Activated CD4-positive, alpha-beta T cell treated with anti-CD3 and anti-CD28 coated beads for 36 hours (primary cell): Measurements from ENCODE around the gene CEACAM16. TPM values are rescaled to one million over a fixed set of nuclear protein-coding genes. Genes with fewer than 3 reads are reported as not detected.
"Not testable (repeated sequence)": the region's sequence is repeated elsewhere in the genome, so short reads cannot be mapped to it uniquely, and the experiment has no call there.

Experiments used
- ATAC-seq: fragments of 200-7000 bp; cut with Tn5 transposase; one replicate; pipeline ENCODE4 v1.10.0; 2021; ENCODE audit warnings: mild to moderate bottlenecking, moderate library complexity
- CTCF ChIA-PET: fragments of 350-600 bp; sonication (Branson Sonifier 250); formaldehyde crosslinking; loops from one replicate; lab custom pipeline; 2021; ENCODE audit warnings: antibody characterized with exemption; lab: Charles Lee
- POLR2A ChIA-PET: fragments of 350-600 bp; sonication (Branson Sonifier 250); formaldehyde crosslinking; loops from one replicate; lab custom pipeline; 2021; ENCODE audit warnings: antibody characterized with exemption, inconsistent platforms; lab: Charles Lee
- DNase-seq: peaks from one replicate; pipeline ENCODE4 v3.0.0-alpha.2; 2020
- H3K27ac Mint-ChIP-seq: one replicate; pipeline ENCODE4 v1.8.0; 2021; ENCODE audit warnings: mixed read lengths
- H3K27me3 Mint-ChIP-seq: one replicate; pipeline ENCODE4 v1.8.0; 2021; ENCODE audit warnings: mixed read lengths
- H3K36me3 Mint-ChIP-seq: one replicate; pipeline ENCODE4 v1.8.0; 2021; ENCODE audit warnings: low read depth, mixed read lengths
- H3K4me1 Mint-ChIP-seq: one replicate; pipeline ENCODE4 v1.8.0; 2021; ENCODE audit warnings: mixed read lengths
- H3K4me3 Mint-ChIP-seq: one replicate; pipeline ENCODE4 v1.8.0; 2021; ENCODE audit warnings: mild to moderate bottlenecking, moderate library complexity, mixed read lengths
- H3K9me3 Mint-ChIP-seq: one replicate; pipeline ENCODE4 v1.8.0; 2021; ENCODE audit warnings: low read depth, mixed read lengths
- intact Hi-C, 2 experiments: fragments of 100-400 bp; cut with DNase I in 1 of 2; cut with micrococcal nuclease in 1 of 2; formaldehyde crosslinking; loops; one replicate each; pipeline versions ENCODE4 v1.14.2 to v1.15.1; 2022 to 2024; cut with DNase I, micrococcal nuclease
- total RNA-seq, 2 experiments: library from RNA; stranded (reverse); gene quantifications; one replicate each; pipeline ENCODE4 v1.2.3, GENCODE V29; 2021

Gene CEACAM16
- total RNA-seq, 2 experiments from 2014 or later: not detected

- POLR2A ChIA-PET: interaction anchor here (0.6 kb wide), 1 partner anchor 108 kb away, joined by 4 read pairs; no protein-coding TSS in a partner anchor
- CTCF ChIA-PET: interaction anchor here (0.9 to 1.7 kb wide), 6 partner anchors 8 to 131 kb away, joined by 3 to 6 read pairs (median 4); no protein-coding TSS in a partner anchor
- H3K27me3 Mint-ChIP-seq: no peaks in the 10 kb centered on the region
- H3K4me3 Mint-ChIP-seq: no peak overlapping the region
- DNase-seq (no peak), ATAC-seq (no peak)
- no peaks in the 10 kb centered on the region for H3K4me1 Mint-ChIP-seq
- no peaks in the 10 kb centered on the region for H3K36me3 Mint-ChIP-seq
- intact Hi-C loops: no loop called here
- H3K9me3 Mint-ChIP-seq: no peaks in the 10 kb centered on the region
- H3K27ac Mint-ChIP-seq: no peak overlapping the region
Measured at GRCh38 chr19:44662691-44663385, 36.1 kb upstream of the CEACAM16 start.

GRCh38 chr19:44663996-44664395 is 35.0 kb upstream of the CEACAM16 start:
- ATAC-seq (no peak), DNase-seq (no peak)
- Mint-ChIP-seq H3K4me1 (no peaks in the 10 kb centered on the region), H3K36me3 (no peaks in the 10 kb centered on the region), H3K27me3 (no peaks in the 10 kb centered on the region), H3K4me3 (no peak overlapping the region), H3K27ac (no peak overlapping the region), H3K9me3 (no peaks in the 10 kb centered on the region)
- ChIA-PET CTCF (interaction anchor here (0.9 to 1.7 kb wide), 5 partner anchors 9 to 129 kb away, joined by 3 to 6 read pairs (median 4); no protein-coding TSS in a partner anchor), POLR2A (interaction anchor here (0.6 kb wide), 1 partner anchor 16 kb away, joined by 3 read pairs; no protein-coding TSS in a partner anchor)
- intact Hi-C loops: no loop called here

GRCh38 chr19:44664976-44665375 is 34.0 kb upstream of the CEACAM16 start:
- no peaks in the 10 kb centered on the region for H3K27me3 Mint-ChIP-seq
- ATAC-seq: no peak
- ChIA-PET CTCF (no interaction called here), POLR2A (no interaction called here)
- no peak for DNase-seq
- intact Hi-C loops: no loop called here
- no peaks in the 10 kb centered on the region for H3K9me3 Mint-ChIP-seq
- no peaks in the 10 kb centered on the region for H3K4me1 Mint-ChIP-seq
- no peak overlapping the region for H3K27ac Mint-ChIP-seq
- H3K4me3 Mint-ChIP-seq: no peak overlapping the region
- H3K36me3 Mint-ChIP-seq: no peaks in the 10 kb centered on the region

GRCh38 chr19:44666852-44667556 is 31.9 kb upstream of the CEACAM16 start:
- no peak overlapping the region for H3K4me3 Mint-ChIP-seq
- ChIA-PET CTCF (no interaction called here), POLR2A (no interaction called here)
- H3K27me3 Mint-ChIP-seq: no peaks in the 10 kb centered on the region
- DNase-seq: no peak
- no peaks in the 10 kb centered on the region for H3K36me3 Mint-ChIP-seq
- no peaks in the 10 kb centered on the region for H3K9me3 Mint-ChIP-seq
- peak; percentile 50 for ATAC-seq
- H3K27ac Mint-ChIP-seq: no peak overlapping the region
- H3K4me1 Mint-ChIP-seq: no peaks in the 10 kb centered on the region
- intact Hi-C loops: no loop called here

- CTCF ChIA-PET: interaction anchor here (0.8 kb wide), 1 partner anchor 12 kb away, joined by 3 read pairs; no protein-coding TSS in a partner anchor
Measured at GRCh38 chr19:44668985-44669764, 29.8 kb upstream of the CEACAM16 start.

GRCh38 chr19:44670027-44670426 is 28.9 kb upstream of the CEACAM16 start:
- intact Hi-C loops, DNase-seq: not testable (repeated sequence)

More at GRCh38 chr19:44668985-44669764, 29.8 kb upstream of the CEACAM16 start:
- Mint-ChIP-seq H3K27ac (no peak overlapping the region), H3K4me1 (no peaks in the 10 kb centered on the region), H3K36me3 (no peaks in the 10 kb centered on the region), H3K27me3 (no peaks in the 10 kb centered on the region), H3K4me3 (no peak overlapping the region), H3K9me3 (no peaks in the 10 kb centered on the region)
- intact Hi-C loops: no loop called here
- POLR2A ChIA-PET: no interaction called here
- ATAC-seq: peak; percentile 62
- peak; percentile 24 for DNase-seq

GRCh38 chr19:44671400-44671799 is 27.6 kb upstream of the CEACAM16 start, which contains the start of gene CEACAM19:
Gene CEACAM19, plus strand, starts transcription at chr19:44671482. Its CDS starts 450 bp downstream, at chr19:44671932.
- no peak for DNase-seq
- intact Hi-C loops: no loop called here
- H3K4me1 Mint-ChIP-seq: no peaks in the 10 kb centered on the region
- H3K9me3 Mint-ChIP-seq: no peaks in the 10 kb centered on the region
- ChIA-PET CTCF (interaction anchor here (0.6 kb wide), 1 partner anchor 15 kb away, joined by 3 read pairs; no protein-coding TSS in a partner anchor), POLR2A (no interaction called here)
- H3K27me3 Mint-ChIP-seq: no peaks in the 10 kb centered on the region
- H3K27ac Mint-ChIP-seq: no peak within 1 kb of the TSS
- H3K4me3 Mint-ChIP-seq: no peak within 1 kb of the TSS
- peak; percentile 22 for ATAC-seq
- no peaks in the 10 kb centered on the region for H3K36me3 Mint-ChIP-seq

More at GRCh38 chr19:44670027-44670426, 28.9 kb upstream of the CEACAM16 start:
- H3K27me3 Mint-ChIP-seq, H3K4me1 Mint-ChIP-seq, ATAC-seq, POLR2A ChIA-PET, H3K9me3 Mint-ChIP-seq, H3K4me3 Mint-ChIP-seq, H3K27ac Mint-ChIP-seq, H3K36me3 Mint-ChIP-seq: not testable (repeated sequence)
- CTCF ChIA-PET: interaction anchor here (0.8 kb wide), 1 partner anchor 13 kb away, joined by 3 read pairs; no protein-coding TSS in a partner anchor

- Mint-ChIP-seq H3K9me3 (no peaks in the 10 kb centered on the region), H3K36me3 (no peaks in the 10 kb centered on the region), H3K27ac (no peak overlapping the region), H3K4me3 (no peak overlapping the region), H3K4me1 (no peaks in the 10 kb centered on the region), H3K27me3 (no peaks in the 10 kb centered on the region)
- POLR2A ChIA-PET: no interaction called here
- CTCF ChIA-PET: interaction anchor here (0.6 to 0.9 kb wide), 2 partner anchors 10 to 14 kb away, joined by 3 read pairs; no protein-coding TSS in a partner anchor
- DNase-seq: no peak
- intact Hi-C loops: no loop called here
- no peak for ATAC-seq
Measured at GRCh38 chr19:44672226-44672625, 26.7 kb upstream of the CEACAM16 start.

GRCh38 chr19:44673510-44673909 is 25.4 kb upstream of the CEACAM16 start:
- intact Hi-C loops: no loop called here
- Mint-ChIP-seq H3K36me3 (no peaks in the 10 kb centered on the region), H3K4me3 (no peak overlapping the region), H3K9me3 (no peaks in the 10 kb centered on the region), H3K27me3 (no peaks in the 10 kb centered on the region), H3K27ac (no peak overlapping the region), H3K4me1 (no peaks in the 10 kb centered on the region)
- ATAC-seq (no peak), DNase-seq (no peak)
- ChIA-PET POLR2A (no interaction called here), CTCF (interaction anchor here (0.7 kb wide), 1 partner anchor 19 kb away, joined by 3 read pairs; no protein-coding TSS in a partner anchor)

GRCh38 chr19:44675521-44675920 is 23.4 kb upstream of the CEACAM16 start:
- Mint-ChIP-seq H3K4me3 (no peak overlapping the region), H3K36me3 (no peaks in the 10 kb centered on the region)

More at GRCh38 chr19:44675521-44675920, 23.4 kb upstream of the CEACAM16 start:
- ChIA-PET CTCF (interaction anchor here (0.8 to 1.1 kb wide), 2 partner anchors 26 to 95 kb away, joined by 3 read pairs; no protein-coding TSS in a partner anchor), POLR2A (no interaction called here)
- Mint-ChIP-seq H3K9me3 (no peaks in the 10 kb centered on the region), H3K27me3 (no peaks in the 10 kb centered on the region), H3K4me1 (no peaks in the 10 kb centered on the region), H3K27ac (no peak overlapping the region)
- intact Hi-C loops: no loop called here
- no peak for ATAC-seq
- DNase-seq: no peak
